ENCODE results near the gene KCNK3. TPM values are rescaled to one million over a fixed set of nuclear protein-coding genes. Genes with fewer than 3 reads are reported as not detected.

KCNK3 gene
- total and polyA plus RNA-seq, 3 donors from 2014 or later, result 1.0 to 2.5 (median 1.5) TPM

DNA sequence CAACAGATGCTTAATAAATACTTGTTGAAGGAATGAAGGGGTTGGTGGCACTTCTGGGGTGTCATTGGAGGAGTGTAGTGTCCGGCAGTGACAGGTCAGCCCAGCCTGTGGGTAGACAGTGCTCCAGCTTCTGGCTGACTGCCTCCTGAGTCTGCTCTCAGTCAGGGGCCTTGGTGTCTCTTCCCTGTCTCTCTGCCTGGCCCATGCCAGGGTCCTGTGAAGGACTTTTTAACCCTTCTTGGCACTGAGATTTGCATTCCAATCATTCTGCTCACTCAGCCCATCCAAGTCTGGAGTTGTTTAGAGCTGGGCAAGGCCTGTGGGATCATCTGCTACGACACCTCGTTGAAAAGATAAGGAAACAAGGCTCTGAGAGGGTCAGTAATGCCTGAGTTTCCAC is 1.4 kb upstream of the KCNK3 start:
- Histone ChIP-seq H3K4me3 (no peak overlapping the region), H3K36me3 (ENCODE audit: low read depth, missing control alignments) (no peaks in the 10 kb centered on the region), H3K9me3 (no peaks in the 10 kb centered on the region), H3K27ac (no peak overlapping the region), H3K4me1 (peaks cover 12% of the 10 kb centered on the region), H3K27me3 (no peaks in the 10 kb centered on the region)
- WGBS, 2 donors, result 54 to 57% methylated on average over 3 of the region's 3 CpGs
- intact Hi-C loops (cut with DNase I; ENCODE audit: low total_unique reads), result no loop called here
- TF ChIP-seq, protein P1, sequence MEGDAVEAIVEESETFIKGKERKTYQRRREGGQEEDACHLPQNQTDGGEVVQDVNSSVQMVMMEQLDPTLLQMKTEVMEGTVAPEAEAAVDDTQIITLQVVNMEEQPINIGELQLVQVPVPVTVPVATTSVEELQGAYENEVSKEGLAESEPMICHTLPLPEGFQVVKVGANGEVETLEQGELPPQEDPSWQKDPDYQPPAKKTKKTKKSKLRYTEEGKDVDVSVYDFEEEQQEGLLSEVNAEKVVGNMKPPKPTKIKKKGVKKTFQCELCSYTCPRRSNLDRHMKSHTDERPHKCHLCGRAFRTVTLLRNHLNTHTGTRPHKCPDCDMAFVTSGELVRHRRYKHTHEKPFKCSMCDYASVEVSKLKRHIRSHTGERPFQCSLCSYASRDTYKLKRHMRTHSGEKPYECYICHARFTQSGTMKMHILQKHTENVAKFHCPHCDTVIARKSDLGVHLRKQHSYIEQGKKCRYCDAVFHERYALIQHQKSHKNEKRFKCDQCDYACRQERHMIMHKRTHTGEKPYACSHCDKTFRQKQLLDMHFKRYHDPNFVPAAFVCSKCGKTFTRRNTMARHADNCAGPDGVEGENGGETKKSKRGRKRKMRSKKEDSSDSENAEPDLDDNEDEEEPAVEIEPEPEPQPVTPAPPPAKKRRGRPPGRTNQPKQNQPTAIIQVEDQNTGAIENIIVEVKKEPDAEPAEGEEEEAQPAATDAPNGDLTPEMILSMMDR (IDR thresholded peaks at IDR 0.05), result no peak
- no peak for DNase-seq

DNA sequence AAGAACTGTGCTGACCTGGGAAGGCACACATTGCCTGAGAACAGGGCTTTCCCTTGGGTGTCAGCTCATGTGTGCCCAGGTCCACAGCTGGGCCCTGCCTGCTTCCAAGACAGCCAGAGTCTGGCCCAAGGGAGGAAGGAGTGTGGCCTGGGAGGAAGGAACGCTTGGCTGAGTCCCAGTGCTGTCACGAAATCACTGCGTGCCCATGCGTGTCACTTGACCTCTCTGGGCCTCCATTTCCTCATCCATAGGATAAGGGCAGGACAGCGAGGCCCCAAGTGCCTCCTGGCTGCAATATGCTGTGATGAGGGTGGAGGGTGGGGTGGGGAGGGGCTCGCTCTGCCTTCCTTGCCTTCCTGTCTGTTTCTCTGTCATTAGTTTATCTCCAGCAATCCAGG is 642 bp upstream of the KCNK3 start:
- no peak for DNase-seq
- 9 to 32% methylated on average over 6 of the region's 6 CpGs for WGBS, 2 donors
- H3K4me3 ChIP-seq, result no peak overlapping the region

DNA sequence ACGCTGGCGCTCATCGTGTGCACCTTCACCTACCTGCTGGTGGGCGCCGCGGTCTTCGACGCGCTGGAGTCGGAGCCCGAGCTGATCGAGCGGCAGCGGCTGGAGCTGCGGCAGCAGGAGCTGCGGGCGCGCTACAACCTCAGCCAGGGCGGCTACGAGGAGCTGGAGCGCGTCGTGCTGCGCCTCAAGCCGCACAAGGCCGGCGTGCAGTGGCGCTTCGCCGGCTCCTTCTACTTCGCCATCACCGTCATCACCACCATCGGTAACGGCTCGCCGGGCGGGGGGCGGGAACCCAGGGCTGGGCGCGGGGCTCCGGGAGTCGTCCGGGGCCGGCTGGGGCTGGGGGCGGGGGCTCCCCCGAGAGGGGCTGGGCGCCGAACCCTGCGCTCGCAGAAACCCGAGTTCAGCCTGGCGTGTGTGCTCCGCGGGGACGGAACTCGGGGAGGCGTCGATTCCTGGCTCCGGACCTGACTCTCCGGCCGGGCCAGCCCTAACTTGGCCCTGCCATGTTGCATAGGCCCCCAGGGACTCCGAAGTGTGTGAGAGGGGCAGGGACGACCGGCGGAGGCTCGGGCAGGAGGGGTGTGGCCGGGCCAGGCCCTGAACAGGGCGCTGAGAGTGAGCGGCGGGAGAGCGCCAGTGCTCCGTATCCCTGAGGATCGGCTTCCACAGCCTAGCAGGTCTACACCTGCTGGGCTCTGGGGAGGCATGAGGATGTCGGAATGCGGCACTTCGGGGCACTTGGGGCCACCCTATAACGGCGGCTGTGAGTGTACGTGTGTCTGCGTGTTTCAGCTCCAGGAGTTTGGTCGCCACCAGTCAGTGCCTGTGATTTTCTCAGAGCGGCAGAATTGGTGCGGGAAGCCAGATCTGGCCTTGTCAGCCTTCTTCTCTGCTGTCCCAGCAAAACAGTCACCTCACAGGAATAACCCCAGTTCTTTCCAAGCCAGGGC is 651 bp downstream of the KCNK3 start:
- no peak for DNase-seq
- Histone ChIP-seq H3K27me3 (no peaks in the 10 kb centered on the region), H3K36me3 (ENCODE audit: low read depth, missing control alignments) (no peaks in the 10 kb centered on the region), H3K4me3 (peak overlapping the region; percentile 31 to 58), H3K27ac (no peak overlapping the region), H3K9me3 (no peaks in the 10 kb centered on the region), H3K4me1 (peaks cover 12% of the 10 kb centered on the region)
- 2 to 4% methylated on average over 10 to 60 of the region's 83 CpGs for WGBS, 2 donors
- intact Hi-C loops (cut with DNase I; ENCODE audit: low total_unique reads), result no loop called here
- TF ChIP-seq POLR2A (IDR thresholded peaks at IDR 0.05), result no peak
- TF ChIP-seq, protein P1 (IDR thresholded peaks at IDR 0.05), result no peak

More for the DNA sequence above, 642 bp upstream of the KCNK3 start:
- H3K27me3 ChIP-seq, result no peaks in the 10 kb centered on the region
- TF ChIP-seq POLR2A (IDR thresholded peaks at IDR 0.05), result no peak
- TF ChIP-seq, protein P1 (IDR thresholded peaks at IDR 0.05), result no peak
- no peak overlapping the region for H3K27ac ChIP-seq
- H3K9me3 ChIP-seq, result no peaks in the 10 kb centered on the region
- intact Hi-C loops (cut with DNase I; ENCODE audit: low total_unique reads), result no loop called here
- H3K36me3 ChIP-seq (ENCODE audit: low read depth, missing control alignments), result no peaks in the 10 kb centered on the region
- H3K4me1 ChIP-seq, result peaks cover 12% of the 10 kb centered on the region

DNA sequence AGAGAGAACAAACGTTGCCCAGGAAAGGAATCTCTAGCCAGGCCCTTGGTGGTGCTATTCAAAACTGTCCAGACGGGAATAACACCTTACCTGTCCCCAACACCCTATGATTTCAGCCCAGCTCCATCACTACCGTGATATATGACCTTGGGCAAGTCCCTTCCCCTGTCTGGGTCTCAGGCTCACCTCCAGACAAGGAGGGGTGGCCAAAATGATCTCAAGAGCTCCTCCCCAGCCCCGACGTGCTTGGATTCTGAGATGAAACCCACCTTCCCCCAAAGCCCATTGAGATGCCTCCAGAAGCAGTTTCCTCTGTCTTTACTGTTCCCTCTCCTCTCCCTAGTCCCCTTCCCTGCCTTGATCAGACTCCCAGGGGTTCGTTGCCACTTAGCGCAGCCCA is 1.5 kb downstream of the KCNK3 start:
- H3K9me3 ChIP-seq, result no peaks in the 10 kb centered on the region
- peaks cover 12% of the 10 kb centered on the region for H3K4me1 ChIP-seq
- H3K36me3 ChIP-seq (ENCODE audit: low read depth, missing control alignments), result no peaks in the 10 kb centered on the region
- H3K4me3 ChIP-seq, result no peak overlapping the region
- H3K27ac ChIP-seq, result no peak overlapping the region
- TF ChIP-seq, protein P1 (IDR thresholded peaks at IDR 0.05), result no peak
- TF ChIP-seq POLR2A (IDR thresholded peaks at IDR 0.05), result no peak
- intact Hi-C loops (cut with DNase I; ENCODE audit: low total_unique reads), result no loop called here
- WGBS, 2 donors, result 54 to 56% methylated on average over 7 of the region's 7 CpGs
- DNase-seq, result no peak
- H3K27me3 ChIP-seq, result no peaks in the 10 kb centered on the region
